NCI-H1048 (cell line): ENCODE data around the gene OPN5.
A peak's percentile ranks its signal among the peaks of the same experiment; 100 is the strongest.
"Not testable (repeated sequence)": the region's sequence is repeated elsewhere in the genome, so short reads cannot be mapped to it uniquely, and the experiment has no call there.

ENCODE experiments used
- DNase-seq: peaks from one replicate; lab custom pipeline; 2025; lab: John Stamatoyannopoulos, UW

The OPN5 gene, protein sequence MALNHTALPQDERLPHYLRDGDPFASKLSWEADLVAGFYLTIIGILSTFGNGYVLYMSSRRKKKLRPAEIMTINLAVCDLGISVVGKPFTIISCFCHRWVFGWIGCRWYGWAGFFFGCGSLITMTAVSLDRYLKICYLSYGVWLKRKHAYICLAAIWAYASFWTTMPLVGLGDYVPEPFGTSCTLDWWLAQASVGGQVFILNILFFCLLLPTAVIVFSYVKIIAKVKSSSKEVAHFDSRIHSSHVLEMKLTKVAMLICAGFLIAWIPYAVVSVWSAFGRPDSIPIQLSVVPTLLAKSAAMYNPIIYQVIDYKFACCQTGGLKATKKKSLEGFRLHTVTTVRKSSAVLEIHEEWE

DNA sequence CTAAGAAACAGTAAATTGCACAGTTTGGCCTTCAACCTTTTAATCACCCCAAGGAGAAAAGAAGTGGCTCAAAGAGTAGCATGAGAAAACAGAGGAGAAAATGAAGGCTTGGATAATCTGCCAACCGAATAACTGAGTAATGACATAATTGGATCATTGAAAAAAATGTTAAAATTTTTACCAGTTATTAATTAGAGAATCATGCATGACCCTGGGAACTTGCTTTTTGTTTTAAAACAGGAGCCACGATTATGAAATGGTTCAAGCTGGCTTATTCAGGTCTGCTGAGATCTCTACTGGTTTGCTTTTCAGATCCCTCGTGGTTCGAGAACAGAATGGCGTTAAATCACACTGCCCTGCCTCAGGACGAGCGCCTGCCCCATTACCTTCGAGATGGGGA lies at the start of gene OPN5:
Gene OPN5, plus strand, starts transcription at position 301 of the 400 bp plus-strand sequence. Its CDS starts 35 bp downstream, at position 336.
- no peak for DNase-seq

DNA sequence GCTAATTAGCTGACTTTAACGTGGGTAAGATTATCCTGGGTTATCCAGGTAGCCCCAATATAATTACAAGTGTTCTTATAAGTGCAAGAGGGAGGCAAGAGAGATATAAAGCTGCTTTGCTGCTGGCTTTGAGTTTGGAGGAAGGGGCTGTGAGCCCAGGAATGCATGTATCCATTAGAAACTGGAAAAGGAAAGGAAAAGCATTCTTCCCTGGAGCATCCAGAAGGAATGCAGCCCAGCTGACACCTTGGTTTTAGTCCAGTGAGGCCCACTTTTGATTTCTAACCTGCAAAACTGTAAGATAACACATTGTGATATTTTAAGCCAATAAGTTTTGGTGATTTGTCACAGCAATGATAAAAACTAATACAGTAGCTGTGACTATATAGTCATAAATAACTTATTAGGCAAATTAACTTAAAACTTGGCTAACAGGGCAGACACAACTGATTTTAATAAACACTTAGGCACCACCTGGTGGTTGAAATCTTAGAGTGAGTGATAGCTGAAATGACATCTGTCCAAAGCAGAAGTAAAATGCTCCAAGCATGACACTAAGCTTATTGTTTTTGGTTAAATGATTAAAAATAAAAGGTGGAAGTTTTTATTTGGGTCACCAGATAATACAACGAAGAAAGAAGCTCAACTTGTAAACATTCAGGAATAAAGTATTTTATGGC lies 47.8 kb upstream of the OPN5 start:
- DNase-seq, result no peak

- DNase-seq, result no peak
Measured at GRCh38 chr6:47734831-47735481, 46.9 kb upstream of the OPN5 start.

GRCh38 chr6:47736083-47736700 lies 45.6 kb upstream of the OPN5 start:
- no peak for DNase-seq

- no peak for DNase-seq
Measured at GRCh38 chr6:47737406-47737805, 44.4 kb upstream of the OPN5 start.

DNA sequence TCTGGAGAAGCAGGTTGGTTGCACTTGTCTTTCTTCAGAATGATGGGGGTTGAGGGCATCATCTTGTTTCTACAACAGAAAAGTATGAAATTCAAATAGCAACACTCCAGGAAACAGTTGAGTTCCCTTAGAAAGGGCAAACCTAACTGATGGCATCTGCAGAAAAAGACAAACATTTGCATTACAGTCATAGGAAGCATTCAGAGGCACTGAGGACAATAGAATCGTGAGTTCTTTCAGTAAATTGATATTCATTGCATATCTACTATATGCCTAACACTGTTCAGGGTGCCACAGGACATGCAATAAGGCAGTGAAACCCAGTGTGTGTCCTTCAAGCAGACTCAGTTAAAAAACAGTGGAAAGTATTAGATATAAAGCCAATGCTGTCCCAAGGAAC lies 41.1 kb upstream of the OPN5 start:
- no peak for DNase-seq

DNA sequence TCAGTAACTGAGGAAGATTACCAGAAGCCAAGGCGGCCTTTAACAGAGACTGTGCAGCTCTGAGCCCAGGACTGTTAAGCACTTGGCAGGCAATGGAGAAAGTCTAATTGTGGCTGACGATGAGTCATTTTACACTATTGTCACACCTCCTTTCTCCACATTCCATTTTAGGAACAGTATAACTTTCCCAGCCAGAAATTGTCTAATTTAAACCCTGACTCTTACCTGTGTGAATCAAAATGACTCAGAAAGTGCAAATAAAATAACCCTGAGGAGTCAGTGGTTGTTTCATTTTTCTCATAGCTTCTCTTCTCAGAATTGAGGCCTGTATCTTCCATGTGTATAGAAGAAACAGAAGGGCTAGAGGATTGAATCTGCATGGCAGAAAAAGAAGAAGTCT lies 40.0 kb upstream of the OPN5 start:
- no peak for DNase-seq

- DNase-seq, result no peak
Measured at GRCh38 chr6:47743744-47744143, 38.1 kb upstream of the OPN5 start.

DNA sequence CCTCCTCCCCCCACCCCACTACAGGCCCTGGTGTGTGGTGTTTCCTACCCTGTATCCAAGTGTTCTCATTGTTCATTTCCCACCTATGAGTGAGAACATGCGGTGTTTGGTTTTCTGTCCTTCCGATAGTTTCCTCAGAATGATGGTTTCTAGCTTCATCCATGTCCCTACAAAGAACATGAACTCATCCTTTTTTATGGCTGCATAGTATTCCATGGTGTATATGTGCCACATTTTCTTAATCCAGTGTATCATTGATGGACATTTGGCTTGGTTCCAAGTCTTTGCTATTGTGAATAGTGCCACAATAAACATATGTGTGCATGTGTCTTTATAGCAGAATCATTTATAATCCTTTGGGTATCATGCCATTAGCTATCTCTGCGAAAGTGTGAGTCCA lies 36.6 kb upstream of the OPN5 start:
- not testable (repeated sequence) for DNase-seq

DNA sequence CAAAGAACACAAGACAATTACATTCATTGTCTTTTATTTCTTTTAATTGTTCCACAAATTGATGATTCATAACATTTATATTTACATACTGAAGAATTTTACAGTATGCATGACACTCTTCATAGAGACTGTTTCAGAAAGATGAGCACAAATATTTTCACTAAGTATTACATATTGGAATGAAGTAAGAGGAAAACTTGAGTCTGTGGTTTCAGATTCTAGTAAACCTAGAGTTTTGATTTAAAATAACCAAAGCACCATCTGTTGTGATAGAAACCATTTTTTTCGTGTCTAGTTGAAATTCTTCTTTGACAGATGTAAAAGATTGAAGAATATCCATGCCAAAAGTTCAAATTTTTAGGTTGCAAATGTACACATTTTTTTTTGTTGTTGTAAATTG lies 32.1 kb upstream of the OPN5 start:
- no peak for DNase-seq

DNA sequence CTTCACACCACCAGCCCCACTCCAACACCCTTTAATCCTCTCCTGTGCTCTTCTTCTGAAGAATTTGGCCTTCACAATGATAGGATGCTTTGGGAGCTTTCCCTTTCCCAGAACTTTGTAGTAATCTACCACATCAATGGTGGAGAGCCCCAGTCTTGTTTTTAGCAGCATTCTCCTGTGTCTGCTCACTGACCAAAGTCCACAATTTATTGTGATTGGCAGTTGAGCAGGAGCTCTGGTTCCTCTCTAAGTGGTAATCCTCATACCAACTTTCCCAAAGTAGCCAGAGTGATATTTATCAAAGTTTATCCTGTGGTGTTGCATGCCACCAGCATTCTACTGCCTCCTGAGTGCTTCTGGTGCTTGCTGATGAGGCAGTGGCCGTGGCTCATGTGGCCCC lies 29.0 kb upstream of the OPN5 start:
- no peak for DNase-seq

DNA sequence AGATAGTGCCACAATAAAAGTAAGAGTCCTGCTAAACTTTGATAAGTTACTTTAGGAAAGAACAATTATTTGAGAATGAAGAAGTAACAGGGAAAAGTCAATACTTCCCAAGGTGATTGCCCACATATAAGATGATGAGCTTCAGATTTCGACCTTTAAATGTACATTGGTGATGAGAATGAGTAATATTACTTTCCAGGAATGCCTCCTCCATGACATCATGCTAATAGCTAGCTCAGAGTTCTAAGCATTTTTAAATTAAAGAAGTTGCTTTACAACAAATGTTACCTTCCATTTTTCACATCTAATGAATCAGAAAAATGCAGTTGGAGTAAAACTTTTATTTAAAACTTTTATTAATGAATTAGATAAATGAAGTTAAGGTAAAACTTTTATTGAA lies 22.5 kb upstream of the OPN5 start:
- no peak for DNase-seq

DNA sequence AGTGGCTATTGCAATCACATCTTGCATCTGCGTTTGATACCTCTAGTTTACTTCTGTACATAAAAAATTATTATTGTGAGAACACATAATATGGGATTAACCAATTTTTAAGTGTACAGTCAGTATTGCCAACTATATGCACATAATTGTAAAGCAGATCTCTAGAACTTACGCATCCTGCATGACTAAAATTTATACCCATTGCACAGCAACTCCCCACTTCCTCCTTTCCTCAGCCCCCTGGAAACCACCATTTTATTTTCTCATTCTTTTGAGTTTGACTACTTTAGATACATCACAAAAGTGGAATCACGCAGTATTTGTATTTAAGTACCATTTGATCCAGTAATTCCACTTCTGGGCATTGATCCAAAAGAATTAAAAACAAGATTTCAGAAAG lies 19.3 kb upstream of the OPN5 start:
- DNase-seq, result no peak

DNA sequence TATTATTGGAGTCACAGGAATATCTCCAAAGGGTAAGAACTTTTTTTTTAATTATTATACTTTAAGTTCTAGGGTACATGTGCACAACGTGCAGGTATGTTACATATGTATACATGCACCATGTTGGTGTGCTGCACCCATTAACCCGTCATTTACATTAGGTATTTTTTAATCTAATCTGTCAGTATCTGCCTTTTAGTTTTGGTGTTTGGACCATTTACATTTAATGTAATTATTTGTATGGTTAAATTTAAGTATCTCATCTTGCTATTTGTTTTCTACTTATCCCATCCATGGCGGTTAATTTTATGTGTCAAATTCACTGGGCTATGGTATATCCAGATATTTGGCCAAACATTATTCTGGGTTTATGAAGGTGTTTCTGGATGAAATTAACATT lies 15.4 kb upstream of the OPN5 start:
- DNase-seq, result no peak

GRCh38 chr6:47767102-47767501 lies 14.7 kb upstream of the OPN5 start:
- DNase-seq, result no peak

GRCh38 chr6:47769982-47770381 lies 11.8 kb upstream of the OPN5 start:
- DNase-seq, result no peak

GRCh38 chr6:47772359-47772758 lies 9.5 kb upstream of the OPN5 start:
- no peak for DNase-seq

- no peak for DNase-seq
Measured at GRCh38 chr6:47773005-47773404, 8.8 kb upstream of the OPN5 start.

- DNase-seq, result peak; percentile 21
Measured at GRCh38 chr6:47780510-47781356, 1.1 kb upstream of the OPN5 start.

GRCh38 chr6:47785182-47785581 lies 3.4 kb downstream of the OPN5 start:
- DNase-seq, result no peak

- DNase-seq, result peak; percentile 39
Measured at GRCh38 chr6:47787620-47788497, 6.0 kb downstream of the OPN5 start.
